Measurements from ENCODE around the gene PIWIL4.

- TF ChIP-seq CTCF (IDR thresholded peaks at IDR 0.05) (no peak), POLR2AphosphoS5 (IDR thresholded peaks at IDR 0.05) (no peak)
Measured at GRCh38 chr11:94577841-94578240, 10.7 kb downstream of the PIWIL4 start.
